Body of pancreas (tissue), 4 donors: ENCODE measurements around the gene CDKAL1. TPM values are rescaled to one million over a fixed set of nuclear protein-coding genes. Genes with fewer than 3 reads are reported as not detected.
A peak's percentile ranks its signal among the peaks of the same experiment; 100 is the strongest.

ENCODE experiments used
- ATAC-seq: fragments of 150-250 bp; one replicate; pipeline ENCODE4 v1.9.1; 2016
- DNase-seq, 4 donors: peaks; one replicate each; pipeline ENCODE4 v3.0.0-alpha.2; 2019
- H3K27ac ChIP-seq, 4 donors: fragments of 200-600 bp; sonication (generic); 1 replicate in 3 of 4; 2 replicates in 1 of 4; pipeline versions ENCODE4 v1.5.1 to v1.6.1; 2016 to 2019; ENCODE audit warnings: mild to moderate bottlenecking in 1 of 4, mixed read lengths in 1 of 4, moderate library complexity in 1 of 4
- H3K27me3 ChIP-seq, 2 donors: fragments of 200-600 bp; sonication (generic); one replicate each; pipeline ENCODE4 v1.6.0; 2016; ENCODE audit warnings: mild to moderate bottlenecking in 1 of 2
- H3K36me3 ChIP-seq, 2 donors: fragments of 200-600 bp; sonication (generic); replicated peaks in 1 of 2; 2 replicates each; pipeline ENCODE4 v1.5.1; 2016; ENCODE audit warnings: low read depth in 2 of 2; ENCODE audit not compliant: insufficient read depth in 1 of 2
- H3K4me1 ChIP-seq: fragments of 200-600 bp; sonication (generic); one replicate; pipeline ENCODE4 v1.6.0; 2016
- H3K4me3 ChIP-seq, 2 donors: fragments of 200-600 bp; sonication (generic); 1 replicate in 1 of 2; 2 replicates in 1 of 2; pipeline ENCODE4 v1.5.1; 2016 to 2019
- H3K9me3 ChIP-seq, 3 donors: fragments of 200-600 bp; sonication (generic); 1 replicate in 2 of 3; 2 replicates in 1 of 3; pipeline ENCODE4 v1.5.1; 2016
- CTCF ChIP-seq, 7 experiments: fragments of 450-650 bp in 4 of 7; fragments of 200-600 bp in 3 of 7; sonication (generic) in 3 of 7; IDR thresholded peaks; one replicate each; pipeline ENCODE4 v1.5.1; 2016 to 2019; ENCODE audit warnings: antibody characterized with exemption in 7 of 7
- POLR2A ChIP-seq, 3 donors: fragments of 450-650 bp; IDR thresholded peaks; one replicate each; pipeline ENCODE4 v1.6.1; 2016; ENCODE audit warnings: antibody characterized with exemption in 3 of 3, mild to moderate bottlenecking in 2 of 3
- WGBS, 2 donors: methylation state at CpG; one replicate each; pipeline ENCODE4 v1.1.5; 2017; 5-methylcytosine and 5-hydroxymethylcytosine counted together
- intact Hi-C: fragments of 100-400 bp; cut with DNase I; formaldehyde crosslinking; loops from one replicate; pipeline ENCODE4 v1.15.1; 2023
- total RNA-seq, 2 donors: library from RNA; depleted of rRNA; stranded (reverse); fragments of >200 nt; gene quantifications; one replicate each; pipeline ENCODE4 v1.1.0, GENCODE V29; 2016

CDKAL1 gene
- total RNA-seq, 2 donors from 2014 or later, result 16.3 to 18.1 TPM

GRCh38 chr6:20706238-20706938, 172.1 kb downstream of the CDKAL1 start:
- H3K9me3 ChIP-seq, result no peaks in the 10 kb centered on the region
- TF ChIP-seq CTCF (IDR thresholded peaks at IDR 0.05) (no peak), POLR2A (IDR thresholded peaks at IDR 0.05) (no peak)
- H3K27me3 ChIP-seq, result no peaks in the 10 kb centered on the region
- no peak overlapping the region for H3K27ac ChIP-seq
- intact Hi-C loops, result no loop called here
- no peak overlapping the region for H3K4me3 ChIP-seq
- ATAC-seq (peak; percentile 33), DNase-seq (no peak)
- peaks cover 16% of the 10 kb centered on the region for H3K4me1 ChIP-seq
- no peaks in the 10 kb centered on the region for H3K36me3 ChIP-seq
- 96 to 97% methylated on average over 1 of the region's 1 CpG for WGBS, 2 donors

GRCh38 chr6:20706939-20707485, 172.8 kb downstream of the CDKAL1 start:
- no peaks in the 10 kb centered on the region for H3K36me3 ChIP-seq
- 21 to 25% methylated on average over 2 of the region's 2 CpGs for WGBS, 2 donors
- DNase-seq (no peak), ATAC-seq (no peak)
- no peaks in the 10 kb centered on the region for H3K9me3 ChIP-seq
- H3K4me1 ChIP-seq, result peaks cover 16% of the 10 kb centered on the region
- intact Hi-C loops, result no loop called here
- TF ChIP-seq CTCF (IDR thresholded peaks at IDR 0.05) (no peak), POLR2A (IDR thresholded peaks at IDR 0.05) (no peak)
- H3K27me3 ChIP-seq, result no peaks in the 10 kb centered on the region
- no peak overlapping the region for H3K27ac ChIP-seq
- no peak overlapping the region for H3K4me3 ChIP-seq

GRCh38 chr6:20707870-20708269, 173.6 kb downstream of the CDKAL1 start:
- Histone ChIP-seq H3K4me3 (no peak overlapping the region), H3K27me3 (no peaks in the 10 kb centered on the region), H3K9me3 (no peaks in the 10 kb centered on the region), H3K27ac (no peak overlapping the region), H3K36me3 (no peaks in the 10 kb centered on the region), H3K4me1 (peaks cover 16% of the 10 kb centered on the region)
- DNase-seq, result no peak
- intact Hi-C loops, result no loop called here
- WGBS, 2 donors, result 69 to 73% methylated on average over 2 of the region's 2 CpGs
- ATAC-seq, result no peak
- no peak for TF ChIP-seq CTCF (IDR thresholded peaks at IDR 0.05)
- no peak for TF ChIP-seq POLR2A (IDR thresholded peaks at IDR 0.05)

GRCh38 chr6:20708367-20709124, 174.3 kb downstream of the CDKAL1 start:
- intact Hi-C loops, result no loop called here
- TF ChIP-seq CTCF (IDR thresholded peaks at IDR 0.05) (no peak), POLR2A (IDR thresholded peaks at IDR 0.05) (no peak)
- 87 to 91% methylated on average over 3 of the region's 3 CpGs for WGBS, 2 donors
- ATAC-seq (no peak), DNase-seq (no peak)
- H3K36me3 ChIP-seq, result no peaks in the 10 kb centered on the region
- H3K27me3 ChIP-seq, result no peaks in the 10 kb centered on the region
- H3K4me3 ChIP-seq, result no peak overlapping the region
- H3K4me1 ChIP-seq, result peaks cover 16% of the 10 kb centered on the region
- no peak overlapping the region for H3K27ac ChIP-seq
- H3K9me3 ChIP-seq, result no peaks in the 10 kb centered on the region
